M059J (cell line): ENCODE measurements around the gene NPAS3. TPM values are rescaled to one million over a fixed set of nuclear protein-coding genes. Genes with fewer than 3 reads are reported as not detected.

ENCODE experiments used
- DNase-seq: peaks from one replicate; pipeline ENCODE4 v3.0.0-alpha.2; 2012; ENCODE audit warnings: low read depth
- total RNA-seq: library from RNA; depleted of rRNA; stranded (reverse); fragments of >200 nt; shearing (Covaris generic); gene quantifications from 2 replicates; pipeline ENCODE4 v1.2.3, GENCODE V29; 2014

Gene NPAS3
- total RNA-seq, 1 experiment from 2014 or later, result 2.7 TPM

DNA sequence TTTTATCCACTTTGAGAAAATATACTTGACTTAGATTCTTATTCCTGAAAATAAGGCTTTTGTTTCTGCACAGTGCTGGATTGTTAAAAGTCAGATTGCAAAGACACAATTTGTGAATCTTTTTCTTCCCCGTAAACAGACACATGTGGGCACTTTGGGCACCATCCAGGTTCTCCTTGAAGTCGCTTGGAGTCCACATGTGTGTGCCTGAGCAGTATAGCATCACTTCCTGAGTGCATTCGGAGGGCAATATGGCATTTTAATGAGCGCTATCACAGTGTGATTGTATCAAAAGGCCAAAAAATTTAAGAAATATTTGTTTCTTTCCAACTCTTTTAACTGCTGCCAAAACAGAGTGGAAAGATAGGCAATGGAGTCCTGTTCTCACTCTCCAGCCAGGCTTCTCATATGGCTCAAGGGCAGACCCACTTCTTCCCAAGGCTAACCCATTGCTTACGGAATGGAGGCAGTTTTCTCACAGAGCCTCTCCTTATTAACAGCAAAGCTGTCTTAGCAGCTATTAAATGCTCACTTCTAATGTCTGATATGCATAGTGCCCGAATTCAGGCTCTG, 615.1 kb downstream of the NPAS3 start:
- DNase-seq, result no peak

DNA sequence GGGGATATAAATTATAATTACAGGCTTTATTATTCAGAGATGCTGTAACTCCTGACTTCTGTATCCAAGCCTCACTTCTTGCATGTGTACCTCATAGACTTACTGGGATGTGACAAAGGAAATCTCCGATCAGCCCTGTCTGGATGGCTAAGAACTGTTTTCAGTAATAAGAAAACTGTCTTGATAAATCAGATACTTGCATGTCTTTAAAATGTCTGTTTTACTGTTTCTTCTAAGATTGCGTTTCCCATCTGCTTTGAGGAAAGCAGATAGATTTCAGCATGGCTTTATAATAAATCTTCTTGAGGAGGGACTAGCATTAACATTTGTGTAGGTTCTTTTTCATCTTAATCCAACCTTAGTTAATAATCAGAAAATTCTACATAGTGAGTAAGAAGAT, 616.3 kb downstream of the NPAS3 start:
- DNase-seq, result no peak

DNA sequence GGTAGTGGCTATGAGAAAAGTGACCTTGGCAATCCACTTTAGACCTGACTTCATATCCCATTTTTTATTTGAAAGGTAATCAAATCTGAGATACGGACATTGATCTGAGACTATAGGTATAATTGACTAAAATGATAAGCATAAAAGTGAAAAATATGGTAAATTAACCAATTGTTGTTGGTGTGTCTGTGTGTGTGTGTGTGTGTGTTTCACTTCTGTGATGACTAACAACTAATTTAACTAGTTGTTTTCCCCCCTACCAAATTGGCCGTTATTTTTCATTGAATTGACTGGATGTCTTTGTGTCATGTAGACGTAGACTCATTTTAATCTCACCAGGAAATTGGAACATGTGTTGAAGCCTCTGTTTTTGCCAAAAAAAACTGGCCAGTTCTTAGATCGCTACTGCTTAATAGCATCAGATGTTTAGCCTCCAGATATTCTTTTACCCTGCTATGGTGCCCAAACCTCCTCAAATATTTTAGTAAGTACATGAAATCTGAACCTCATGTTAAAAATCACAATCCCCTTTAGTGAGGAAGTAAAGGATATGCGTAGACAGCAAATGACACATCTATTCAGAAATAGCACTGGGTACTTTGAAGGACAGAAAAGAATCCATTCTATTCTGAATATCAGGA, 617.2 kb downstream of the NPAS3 start:
- DNase-seq, result no peak

DNA sequence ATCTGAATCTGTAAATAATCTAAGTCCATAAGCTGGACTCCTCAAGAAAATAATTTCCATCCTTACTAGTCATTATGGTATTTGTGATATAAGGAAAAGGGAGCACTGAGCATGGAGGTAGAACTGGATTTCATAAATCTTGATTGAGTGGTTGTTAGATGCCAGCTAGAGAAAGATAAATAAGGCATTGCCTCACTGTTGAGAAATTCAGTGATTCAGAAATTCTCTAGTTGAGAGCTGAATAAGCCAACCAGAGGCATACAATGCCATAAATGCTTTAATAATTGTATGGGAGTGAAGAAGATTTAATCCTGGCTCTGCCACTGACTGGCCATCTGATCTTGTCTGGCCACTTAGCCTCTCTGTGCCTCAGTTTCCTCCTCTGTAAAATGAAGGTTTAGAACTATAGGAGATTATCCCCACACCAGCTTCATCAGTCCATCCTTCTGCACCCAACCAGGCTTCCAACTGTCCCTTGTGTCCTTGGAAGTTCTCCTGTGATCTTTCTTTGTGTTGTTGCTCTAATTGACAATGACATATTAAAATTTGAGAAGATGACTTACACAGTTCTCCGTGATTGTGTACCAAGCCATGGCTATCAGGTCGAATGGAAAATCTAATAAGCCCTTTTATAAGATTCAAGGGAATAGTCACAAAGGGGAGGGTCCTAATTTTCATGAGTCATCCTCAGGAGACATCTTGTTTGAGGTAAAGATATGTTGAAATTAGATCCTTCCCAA, 617.9 kb downstream of the NPAS3 start:
- peak; percentile 31 for DNase-seq

DNA sequence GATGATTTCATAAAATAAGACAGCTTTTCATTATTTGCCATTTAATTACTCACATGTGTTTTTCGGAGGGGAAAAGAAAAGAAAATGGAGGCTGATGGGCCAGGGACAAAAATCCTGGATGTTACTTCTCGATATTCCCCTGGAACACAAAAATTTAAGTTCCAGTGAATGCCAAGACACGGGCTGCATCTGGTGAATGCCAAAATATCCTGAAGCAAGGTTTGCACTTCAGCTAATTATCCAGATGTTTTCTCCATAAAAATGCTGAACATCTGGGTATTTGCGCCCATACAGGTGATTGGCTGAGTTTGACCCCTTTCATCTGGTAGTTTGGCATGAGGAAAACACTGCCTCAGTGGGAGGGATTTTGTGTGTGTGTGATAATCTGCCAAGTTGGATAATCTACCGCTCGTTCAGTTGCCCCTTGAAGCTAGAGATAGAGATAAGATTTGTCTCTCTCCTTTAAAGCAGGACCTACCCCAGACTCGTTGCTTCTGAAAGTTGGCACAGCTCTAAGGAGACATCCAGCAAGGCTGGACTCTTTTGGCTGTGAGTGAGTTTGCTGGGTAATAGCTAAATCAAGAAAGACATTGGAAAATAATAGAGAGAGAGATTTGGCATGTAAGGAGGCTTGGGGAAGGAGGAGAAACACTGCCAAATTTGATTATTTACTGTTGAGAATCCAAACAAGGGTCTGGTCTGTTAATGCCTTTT, 622.2 kb downstream of the NPAS3 start:
- no peak for DNase-seq

DNA sequence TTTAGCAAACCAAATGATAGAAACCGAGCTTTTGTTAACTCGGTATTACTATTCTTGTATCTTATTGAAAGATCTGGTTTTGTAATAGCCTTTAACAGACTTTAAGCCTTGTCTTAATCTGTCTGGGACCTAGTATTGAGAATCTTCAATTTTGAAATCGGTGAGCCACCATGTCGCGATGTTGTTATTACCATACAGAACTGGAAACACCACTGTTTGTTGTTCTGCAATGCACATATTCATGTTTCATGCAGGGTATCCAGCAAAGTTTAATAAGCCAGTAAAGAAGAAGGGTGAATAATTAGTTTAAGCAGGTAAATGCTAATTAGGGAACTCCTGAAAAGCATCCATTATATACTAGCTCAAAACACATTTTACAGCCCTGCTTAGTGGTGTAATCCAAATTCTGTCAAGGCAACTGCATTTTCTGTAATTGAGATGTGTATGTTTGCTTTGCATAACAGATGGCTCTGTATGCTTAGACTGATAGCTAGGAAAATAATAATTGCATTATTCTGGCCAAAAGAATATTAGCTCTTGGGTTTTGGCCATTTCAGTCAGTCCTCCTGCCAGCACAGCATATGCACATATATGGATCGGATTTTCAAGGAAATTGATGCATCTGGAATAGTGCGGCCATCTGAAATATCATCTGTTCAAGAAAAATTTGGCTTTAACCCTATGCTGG, 623.0 kb downstream of the NPAS3 start:
- no peak for DNase-seq

DNA sequence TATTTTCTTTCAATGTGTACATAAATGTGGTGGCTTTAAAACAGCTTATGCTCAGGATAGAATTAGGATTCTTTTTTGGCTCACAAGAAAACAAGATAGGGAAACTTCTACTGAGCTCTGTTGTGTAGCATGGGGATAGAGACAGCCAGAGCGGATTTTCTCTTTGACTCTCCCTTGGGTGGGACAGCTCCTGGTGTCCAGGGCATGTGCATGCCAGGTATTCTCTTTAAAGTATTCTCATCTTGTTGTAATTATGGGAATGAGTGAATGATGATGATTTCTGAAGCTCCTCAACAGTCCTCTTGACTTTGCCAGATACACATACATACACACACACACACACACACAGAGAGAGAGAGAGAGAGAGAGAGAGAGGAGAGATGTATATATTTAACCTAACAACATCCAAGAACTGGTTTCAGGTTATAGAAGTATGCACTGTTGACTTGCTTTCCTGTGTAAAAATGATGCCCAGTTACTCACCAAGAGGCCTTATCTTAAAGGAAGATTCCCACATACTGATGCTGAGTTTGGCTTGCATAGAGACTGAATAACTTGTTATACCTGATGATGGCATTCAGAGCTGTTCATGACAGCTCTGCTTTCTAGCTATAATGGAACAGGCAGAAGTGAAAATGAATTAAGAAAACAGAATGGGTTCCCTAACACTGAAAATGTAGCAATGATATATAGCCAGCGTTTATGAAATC, 624.7 kb downstream of the NPAS3 start:
- DNase-seq, result peak; percentile 18

DNA sequence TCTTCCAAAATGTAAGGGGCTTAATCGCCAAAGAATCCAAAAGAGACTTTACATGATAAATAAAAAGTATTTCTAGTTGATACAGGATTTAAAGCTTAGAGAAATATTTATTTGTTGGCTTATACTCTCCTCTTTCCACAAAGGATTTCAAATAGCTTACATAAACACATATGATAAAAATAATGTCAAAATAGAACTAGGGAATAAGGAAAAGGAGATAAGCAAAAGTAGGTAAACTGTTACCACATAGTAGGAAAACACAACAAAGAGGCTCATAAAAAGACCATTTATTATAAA, 625.2 kb downstream of the NPAS3 start:
- no peak for DNase-seq

DNA sequence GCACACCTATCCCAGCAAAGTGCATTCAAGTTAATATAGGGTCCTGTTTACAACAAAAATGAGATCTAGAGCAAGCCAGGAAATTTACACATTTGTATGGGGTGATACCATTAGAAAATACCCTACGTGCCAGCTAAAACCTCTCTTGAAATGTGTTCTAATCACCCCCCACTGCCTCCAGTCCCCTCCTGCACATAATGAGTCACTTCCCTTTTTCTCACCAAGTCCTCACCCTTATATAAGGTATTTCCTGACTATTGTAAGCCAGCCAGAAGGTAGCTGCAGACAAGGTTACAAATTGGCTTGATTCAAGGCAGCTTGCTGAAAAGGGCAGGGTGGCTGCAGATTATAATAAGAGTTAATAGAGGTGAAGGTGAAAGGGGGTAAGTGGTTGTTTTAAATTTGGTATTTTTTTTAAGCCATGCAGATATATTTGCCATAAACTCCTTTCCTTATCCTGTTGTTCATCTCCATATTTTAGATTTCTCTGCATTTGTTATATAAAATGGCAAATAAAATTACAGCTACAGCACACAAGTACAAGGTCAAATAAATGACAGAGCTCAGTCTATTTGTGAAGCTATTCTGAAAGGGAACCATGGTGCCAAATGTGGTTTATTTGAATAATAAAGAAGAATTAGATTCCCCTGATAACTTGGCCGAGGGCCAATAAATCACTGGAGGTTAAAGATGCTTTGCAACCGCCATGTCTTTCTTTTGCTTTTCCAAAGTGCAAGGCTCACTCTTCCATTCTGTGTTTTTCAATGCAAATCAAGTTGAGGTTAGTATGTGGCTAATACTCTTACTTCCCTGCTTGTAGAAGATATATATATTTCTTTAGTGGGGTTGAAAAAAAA, 626.3 kb downstream of the NPAS3 start:
- peak; percentile 93 for DNase-seq

DNA sequence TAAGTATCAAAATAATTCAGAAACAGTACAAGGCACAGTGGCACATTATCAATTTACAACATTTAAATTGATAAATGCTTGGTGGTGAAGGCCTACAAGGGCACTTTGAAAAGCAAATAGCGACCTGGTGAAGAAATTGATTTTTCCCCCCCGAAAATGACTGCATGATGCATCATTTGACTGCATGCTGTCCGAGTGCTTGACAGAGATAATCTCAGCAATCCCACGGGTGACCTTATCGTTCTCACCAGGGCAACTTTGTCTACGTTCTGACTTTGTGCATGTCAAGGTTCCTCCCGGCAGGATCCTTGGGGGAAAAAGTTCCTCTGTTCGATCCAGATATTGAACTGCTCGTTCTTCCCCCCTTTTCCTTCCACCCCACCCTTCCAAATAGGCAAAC, 627.4 kb downstream of the NPAS3 start:
- no peak for DNase-seq

DNA sequence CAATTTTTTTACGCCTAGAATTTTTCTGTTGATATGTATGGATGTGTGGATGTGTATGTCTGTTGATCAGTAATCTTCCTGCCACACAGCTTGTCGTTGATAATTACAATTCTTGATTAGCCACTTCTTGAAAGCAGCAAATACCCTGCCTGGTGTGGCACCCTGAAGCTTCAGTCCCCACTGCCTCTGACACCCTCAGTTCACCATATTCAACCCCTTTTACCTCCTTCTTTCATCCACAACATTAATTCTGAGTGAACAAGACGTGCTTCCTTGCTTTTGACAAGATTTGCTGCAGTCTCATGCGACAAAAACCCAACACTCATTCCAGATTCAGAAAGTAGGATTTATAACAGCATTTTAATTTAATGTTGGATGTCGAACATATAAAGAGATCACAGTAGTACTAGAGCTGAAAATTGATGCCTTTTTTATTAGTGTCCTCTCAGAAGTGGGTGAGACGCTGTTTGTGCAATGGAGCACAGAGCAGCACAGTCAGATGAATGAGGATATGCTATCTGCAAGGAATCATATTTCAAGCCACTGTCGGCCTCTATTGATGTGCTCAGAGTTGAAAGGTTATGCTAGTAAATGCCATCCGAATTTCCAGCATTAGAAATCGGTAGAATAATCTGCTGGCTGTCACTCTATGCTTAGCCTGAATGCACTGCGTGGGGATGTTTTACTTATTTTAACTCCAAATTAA, 628.5 kb downstream of the NPAS3 start:
- peak; percentile 29 for DNase-seq

DNA sequence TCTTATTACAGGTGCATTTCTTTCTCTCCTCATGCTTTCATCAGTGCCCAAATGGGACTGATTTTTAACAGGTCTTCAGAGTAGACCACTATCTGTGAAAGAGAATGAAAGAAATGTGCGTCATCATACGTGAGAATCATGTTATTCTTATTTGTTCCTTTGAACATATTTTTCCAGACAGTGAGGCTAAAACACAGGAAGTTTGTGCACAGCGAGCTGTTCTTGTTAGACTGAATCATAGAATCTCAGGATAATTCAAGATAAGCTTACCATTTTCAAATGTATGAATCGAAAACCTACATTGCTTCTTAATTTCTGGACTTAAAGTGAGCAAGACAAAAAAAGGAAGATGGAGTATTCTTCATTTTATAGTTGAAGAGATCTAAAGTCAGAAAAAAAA, 629.1 kb downstream of the NPAS3 start:
- peak; percentile 15 for DNase-seq

DNA sequence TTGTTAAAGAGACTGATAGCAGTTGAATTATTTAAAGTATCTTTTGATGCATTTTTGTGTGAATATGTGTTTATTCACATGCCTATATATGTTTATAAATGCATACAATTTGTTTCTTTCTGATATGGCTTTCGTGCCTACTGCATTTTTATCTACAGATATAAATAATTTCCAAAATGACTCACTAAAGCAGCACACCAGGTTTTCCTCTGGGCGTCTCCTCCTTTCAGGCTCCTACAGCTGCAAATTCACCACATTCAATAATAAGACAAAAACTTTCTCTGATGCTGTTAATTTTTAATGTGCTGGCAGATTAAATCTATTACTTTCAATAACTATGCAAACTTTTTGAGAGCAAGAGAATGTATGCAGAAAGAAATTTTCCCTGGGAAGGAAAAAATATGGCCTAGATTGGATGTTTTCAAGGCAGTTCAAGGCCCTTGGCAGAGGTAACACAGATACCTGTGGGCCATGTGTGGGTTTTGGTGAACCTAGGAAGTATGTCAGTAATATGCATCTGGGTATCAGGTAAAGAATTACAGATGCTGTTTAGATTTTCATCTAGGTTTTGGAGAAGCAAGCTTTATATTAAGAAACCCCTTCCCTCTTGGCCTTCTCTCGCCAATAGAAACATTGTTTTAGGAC, 630.4 kb downstream of the NPAS3 start:
- DNase-seq, result peak; percentile 31

DNA sequence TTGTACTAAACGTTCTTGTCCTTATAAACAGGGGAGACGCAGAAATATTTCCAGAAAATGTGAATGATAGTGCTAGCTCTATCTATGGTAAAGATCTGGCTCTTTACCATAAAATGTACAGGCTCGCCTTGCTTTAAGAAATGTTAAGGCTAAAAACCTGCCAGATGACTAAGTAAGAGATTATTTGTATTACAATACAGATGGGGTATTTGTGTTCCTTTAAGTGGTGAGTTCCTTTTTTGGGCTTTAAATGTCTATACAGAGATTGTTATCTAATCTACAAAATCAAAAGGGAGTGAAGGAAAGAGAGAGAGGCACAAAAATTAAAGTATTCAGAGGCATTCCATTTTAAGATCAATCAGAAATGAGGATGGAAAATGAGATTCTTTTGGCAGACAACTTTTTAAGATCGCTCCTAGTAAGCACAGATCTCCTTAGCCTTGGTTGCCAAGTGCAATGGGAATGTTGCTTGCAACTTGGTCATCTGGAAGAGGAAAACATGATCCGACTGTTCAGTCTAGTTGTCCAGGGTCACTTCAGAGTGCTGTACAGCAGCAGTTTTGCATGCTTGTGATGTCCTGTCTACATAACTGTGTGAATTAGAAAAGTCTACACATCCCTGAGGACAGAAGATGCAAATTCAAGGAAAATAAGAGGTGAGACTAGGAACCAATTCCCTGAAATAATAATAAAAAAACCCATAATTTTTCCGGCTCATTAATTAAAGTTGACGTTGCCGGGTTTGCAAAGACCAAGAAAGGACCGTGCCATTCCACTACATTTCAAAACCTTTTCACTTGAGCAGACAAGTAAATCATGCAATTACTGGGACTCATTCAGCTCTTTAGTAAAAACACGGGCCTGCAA, 631.4 kb downstream of the NPAS3 start:
- peak; percentile 46 for DNase-seq

DNA sequence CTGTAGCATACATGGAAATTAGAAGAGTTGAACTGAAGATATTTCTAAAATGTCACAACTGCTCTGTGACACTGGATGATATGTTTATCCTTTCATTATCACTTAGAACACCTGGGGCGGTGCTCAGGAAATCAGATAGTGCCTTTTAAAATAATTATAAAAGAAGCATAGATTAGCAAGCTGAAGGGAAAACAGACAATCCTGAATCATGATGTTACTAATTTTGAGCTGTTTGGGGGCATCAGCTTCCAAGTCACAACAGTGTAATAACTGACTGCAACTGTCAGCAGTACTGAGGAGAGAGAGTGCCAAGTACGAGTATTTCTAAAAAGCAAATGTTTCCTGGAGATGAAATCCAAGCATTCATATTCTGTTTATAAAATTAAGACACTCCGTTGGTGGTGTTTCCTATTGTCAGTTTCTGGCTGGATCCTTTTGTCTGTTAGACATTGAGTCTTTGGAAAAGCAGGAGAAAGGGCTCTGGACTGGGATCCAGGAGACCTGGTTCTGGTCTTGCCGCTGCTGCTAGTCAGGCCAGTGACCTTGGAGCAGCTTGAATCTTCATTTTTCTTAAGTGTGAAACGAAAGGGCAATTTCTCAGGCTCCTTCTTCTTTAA, 632.1 kb downstream of the NPAS3 start:
- DNase-seq, result no peak

DNA sequence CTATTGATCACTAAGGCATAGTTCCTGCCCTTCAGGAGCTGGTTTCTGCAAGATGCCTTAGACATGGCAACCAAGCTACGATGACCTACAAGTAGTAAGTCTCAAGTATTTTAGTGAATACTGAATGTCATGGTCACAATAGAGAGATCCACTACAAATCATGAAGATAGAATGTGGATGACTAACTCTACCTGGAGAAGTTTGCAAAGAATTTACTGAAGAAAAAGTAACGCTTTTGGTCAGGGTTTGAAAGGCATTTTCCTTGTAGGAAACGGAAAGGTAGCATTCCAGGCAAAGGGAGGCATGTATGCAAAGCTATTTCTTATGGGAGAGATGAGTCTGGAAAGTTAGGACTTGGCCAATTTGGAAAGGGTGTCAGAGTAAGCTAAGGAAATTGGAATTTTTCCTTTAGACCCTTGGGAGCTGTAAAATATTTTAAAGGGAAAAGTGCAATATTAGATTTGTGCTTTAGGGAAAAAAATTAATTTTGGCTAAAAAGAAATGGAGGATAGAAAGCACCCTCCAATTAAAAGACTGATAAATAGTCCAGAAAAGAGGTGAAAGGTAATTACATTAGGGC, 634.7 kb downstream of the NPAS3 start:
- DNase-seq, result peak; percentile 19

DNA sequence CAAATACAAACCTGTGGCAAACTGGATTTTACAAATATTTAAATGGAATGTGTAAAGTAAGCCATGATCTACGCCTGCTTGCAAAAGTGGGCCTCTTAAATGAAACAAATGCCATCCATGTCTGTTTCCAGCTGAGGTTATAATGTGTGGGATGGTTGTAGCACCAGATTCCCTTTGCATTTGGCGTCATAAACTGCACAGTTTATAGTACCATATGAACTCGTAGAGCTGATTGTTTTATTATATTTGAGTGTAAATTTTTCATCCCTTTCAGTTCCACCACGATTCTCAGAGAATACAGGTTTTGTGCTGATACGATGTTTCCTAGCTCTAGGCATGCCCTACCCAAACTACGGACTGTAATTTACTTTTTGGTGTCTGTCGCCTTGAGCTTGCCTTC, 637.3 kb downstream of the NPAS3 start:
- DNase-seq, result no peak
